GM21619 (cell line): ENCODE results near the gene TSPEAR.
"Not testable (repeated sequence)": the region's sequence is repeated elsewhere in the genome, so short reads cannot be mapped to it uniquely, and the experiment has no call there.

Experiments used
- ATAC-seq: cut with Tn5 transposase; IDR thresholded peaks from one replicate; pipeline ENCODE4 v1.9.1; 2021; ENCODE audit not compliant: unreplicated experiment

The TSPEAR gene

DNA sequence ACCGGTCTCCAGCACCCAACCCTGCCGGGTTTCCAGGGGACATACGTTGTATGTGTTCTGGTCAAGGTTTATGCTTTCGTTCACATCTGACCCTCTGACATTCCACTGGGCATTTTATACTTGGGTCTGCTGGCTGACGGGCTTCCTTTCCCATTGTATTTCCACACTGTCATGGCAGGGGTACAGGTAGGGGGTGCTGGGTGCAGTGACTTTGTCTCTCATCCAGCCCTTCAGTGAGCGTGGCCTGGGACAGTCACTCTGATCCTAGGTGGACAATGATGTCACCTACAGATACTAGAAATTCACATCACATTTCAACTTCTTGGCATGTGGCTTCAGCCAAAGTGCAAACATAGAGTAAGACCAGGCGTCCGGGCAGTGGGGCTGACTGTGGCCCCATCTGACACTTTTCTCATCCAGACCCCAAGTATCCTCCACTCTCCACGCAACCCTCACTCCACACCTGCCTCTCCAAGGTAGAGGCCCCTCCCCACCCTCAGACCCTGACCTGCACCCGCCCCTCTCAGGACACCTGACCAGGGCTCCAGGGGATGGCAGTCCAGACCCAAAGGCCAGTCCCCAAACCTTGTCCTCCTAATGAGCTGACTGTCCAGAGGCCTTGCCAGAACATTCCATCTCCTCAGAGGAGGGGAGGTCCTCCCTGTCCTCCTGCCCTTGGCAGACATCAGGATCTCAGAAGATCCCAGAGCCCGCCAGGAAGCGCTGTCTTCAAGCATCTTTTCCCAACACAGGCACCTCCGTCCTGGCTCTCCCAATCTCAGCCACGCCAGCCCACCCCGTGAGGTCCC lies 75.0 kb downstream of the TSPEAR start:
- ATAC-seq: no peak

DNA sequence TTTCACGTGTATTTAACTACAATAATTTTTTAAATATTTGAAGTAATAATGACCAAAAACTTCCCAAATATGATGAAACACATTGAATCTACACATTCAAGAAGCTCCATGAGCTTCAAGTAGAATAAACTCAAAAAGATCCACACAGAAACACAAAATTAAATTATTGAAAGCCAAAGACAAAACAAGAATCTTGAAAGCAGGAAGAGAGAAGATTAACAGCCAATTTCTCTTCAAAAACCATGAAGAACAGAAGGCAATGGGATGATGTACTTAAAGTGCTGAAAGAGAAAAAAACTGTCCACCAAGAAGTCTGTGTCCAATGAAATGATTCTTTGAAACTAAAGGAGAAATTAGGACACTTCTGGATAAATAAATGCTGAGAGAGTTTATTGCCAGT lies 79.3 kb downstream of the TSPEAR start:
- ATAC-seq: no peak

DNA sequence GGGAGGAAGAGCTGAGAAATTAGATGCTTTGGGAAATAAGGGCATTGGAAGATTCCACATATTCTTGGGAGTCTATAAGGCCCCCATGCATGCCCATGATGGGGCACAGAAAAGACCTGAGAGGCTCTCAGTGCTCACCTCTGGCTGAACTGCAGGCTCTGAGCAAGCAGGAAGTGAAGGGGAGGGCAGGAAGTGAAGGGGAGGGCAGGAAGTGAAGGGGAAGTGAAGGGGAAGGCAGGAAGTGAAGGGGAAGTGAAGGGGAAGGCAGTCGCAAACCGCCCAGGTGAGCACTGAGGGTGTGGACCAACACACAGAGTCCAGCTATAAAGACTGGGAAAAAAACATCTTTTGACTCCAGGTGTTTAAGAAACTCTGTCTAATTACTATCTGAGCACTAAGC lies 80.9 kb downstream of the TSPEAR start:
- no peak for ATAC-seq

DNA sequence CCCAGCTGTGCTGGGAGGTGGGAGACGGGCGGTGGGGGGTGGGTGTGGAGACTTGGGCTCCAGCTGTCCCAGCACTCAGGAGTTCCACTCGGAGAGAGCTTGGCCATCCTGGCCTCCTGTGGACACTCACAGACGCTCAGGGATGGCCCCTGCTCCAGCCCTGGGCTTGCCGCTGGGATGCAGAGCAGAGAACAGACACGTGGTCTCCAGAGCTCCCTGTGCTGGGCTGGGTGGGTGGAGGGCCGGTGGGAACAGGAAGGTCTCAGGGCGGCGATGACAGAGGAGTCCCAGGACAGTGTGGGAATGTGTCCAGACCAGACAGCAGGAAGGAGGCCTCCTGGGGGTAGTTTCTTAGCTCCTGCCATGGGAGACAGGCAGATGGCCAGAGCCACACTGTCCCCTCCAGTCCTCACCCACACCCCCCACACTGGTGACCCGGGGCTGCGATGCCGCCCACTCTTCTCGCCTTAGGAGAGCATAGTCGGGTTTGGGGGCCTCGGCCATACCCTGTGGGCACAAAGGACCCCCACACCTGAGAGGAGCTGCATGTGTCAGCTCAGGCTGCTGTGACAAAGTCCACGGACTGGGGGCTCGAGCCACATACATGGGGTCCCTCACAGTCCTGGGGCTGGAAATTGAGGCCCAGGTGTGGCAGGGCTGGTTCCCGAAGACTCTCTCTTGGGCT lies 82.5 kb downstream of the TSPEAR start:
- no peak for ATAC-seq

DNA sequence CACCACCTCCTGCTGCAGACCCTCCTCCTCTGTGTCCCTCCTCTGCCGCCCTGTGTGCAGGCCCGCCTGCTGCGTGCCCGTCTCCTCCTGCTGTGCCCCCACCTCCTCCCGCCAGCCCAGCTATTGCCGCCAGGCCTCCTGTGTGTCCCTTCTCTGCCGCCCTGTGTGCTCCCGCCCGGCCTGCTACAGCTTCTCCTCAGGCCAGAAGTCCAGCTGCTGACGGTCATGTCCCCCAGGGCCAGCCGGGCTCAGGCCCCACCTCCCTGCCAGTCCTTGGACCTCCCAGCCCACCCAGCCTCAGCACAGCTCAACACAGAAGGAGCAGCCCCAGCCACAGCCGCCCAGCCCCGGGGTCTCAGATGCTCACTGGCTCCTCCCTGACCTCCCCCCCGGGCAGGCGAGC lies 83.5 kb downstream of the TSPEAR start:
- ATAC-seq: not testable (repeated sequence)

DNA sequence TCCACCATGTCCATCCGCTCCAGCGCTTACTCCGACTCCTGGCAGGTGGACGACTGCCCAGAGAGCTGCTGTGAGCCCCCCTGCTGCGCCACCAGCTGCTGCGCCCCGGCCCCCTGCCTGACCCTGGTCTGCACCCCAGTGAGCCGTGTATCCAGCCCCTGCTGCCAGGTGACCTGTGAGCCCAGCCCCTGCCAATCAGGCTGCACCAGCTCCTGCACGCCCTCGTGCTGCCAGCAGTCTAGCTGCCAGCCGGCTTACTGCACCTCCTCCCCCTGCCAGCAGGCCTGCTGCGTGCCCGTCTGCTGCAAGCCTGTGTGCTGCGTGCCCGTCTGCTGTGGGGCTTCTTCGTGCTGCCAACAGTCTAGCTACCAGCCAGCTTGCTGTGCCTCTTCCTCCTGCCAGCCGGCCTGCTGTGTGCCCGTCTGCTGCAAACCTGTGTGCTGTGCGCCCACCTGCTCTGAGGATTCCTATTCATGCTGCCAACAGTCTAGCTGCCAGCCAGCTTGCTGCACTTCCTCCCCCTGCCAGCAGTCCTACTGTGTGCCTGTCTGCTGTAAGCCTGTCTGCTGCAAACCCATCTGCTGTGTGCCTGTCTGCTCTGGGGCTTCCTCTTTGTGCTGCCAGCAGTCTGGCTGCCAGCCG lies 84.1 kb downstream of the TSPEAR start:
- not testable (repeated sequence) for ATAC-seq

DNA sequence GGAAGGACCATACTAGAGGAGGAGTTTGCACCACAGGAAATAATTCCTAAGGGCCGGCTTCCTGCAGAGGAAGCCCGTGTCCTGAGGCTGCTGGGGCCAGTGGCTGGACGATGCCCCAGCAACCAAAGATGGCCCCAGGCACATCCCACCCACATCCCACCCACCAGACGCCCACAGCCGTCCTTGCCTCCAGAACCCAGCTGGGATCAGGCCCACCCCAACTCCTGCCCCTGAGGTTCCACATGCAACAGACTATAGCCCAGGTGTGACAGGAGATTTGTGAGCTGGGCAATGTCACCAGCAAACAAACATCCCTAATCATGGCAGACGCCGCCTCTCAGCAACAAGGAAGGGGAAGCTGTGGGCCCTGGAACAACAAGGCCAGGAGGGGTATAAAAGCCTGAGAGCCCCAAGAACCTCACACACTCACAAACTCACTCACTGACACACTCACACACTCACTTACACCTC lies 84.7 kb downstream of the TSPEAR start, which contains the start of gene KRTAP10-9:
KRTAP10-9 (plus strand) TSS at position 421 of the 471 bp plus-strand sequence. CDS start 79 bp downstream, outside the sequence.
- no peak for ATAC-seq

DNA sequence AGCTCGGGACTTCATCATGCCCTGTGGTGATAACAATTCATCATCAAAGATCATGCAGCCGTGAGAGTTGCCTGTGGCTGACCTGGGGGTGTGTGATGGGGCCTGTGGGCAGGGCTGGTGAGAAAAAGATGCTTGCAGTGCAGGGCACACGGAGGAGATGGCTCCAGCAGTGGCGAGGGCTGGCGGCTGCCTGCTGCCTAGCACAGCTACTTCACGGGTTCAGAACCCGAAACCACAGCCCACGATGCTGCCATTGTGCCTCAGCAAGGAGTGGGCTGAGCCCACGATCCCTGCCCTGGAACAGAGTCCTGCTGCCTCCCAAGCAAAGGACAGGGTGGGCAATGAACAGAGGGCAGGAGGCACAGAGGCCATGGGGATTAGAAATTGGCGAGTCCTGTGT lies 85.1 kb downstream of the TSPEAR start:
- ATAC-seq: no peak

DNA sequence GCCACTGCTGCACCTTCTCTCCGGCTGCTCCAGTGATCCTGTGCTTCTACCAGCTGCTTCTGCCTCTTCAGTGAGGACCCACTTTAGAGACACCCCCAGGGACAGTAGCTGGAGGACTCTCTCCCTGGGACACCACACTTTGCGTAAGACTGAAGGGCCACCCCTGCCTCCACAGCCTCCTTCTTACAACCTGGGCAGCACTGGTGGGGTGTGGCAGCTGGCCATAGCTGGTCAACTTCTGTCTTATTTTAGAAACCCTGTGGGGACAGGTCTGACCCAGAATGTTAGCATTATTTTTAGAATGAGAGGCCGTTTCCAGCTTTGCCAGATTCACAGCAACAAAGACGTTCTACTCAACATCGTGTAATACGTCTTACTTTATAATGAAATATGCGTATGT lies 85.6 kb downstream of the TSPEAR start:
- ATAC-seq: no peak

DNA sequence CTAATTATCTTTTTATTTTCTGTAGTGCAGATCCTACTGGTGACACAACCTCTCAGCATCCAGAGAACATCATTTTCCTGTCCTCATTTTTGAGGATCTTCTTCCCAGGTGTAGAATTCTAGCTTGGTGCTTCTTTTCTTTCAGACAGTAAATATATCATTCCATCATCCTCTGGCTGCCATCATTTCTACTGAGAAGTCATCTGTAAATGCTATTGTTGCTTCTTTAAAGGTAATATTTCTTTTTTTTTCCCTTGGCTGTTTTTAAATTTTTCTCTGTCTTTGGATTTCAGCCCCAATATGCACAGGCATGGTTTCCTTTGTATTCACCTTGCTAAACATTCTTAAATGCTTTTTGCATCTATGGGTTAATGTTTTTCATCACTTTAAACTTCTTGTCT lies 87.8 kb downstream of the TSPEAR start:
- no peak for ATAC-seq

DNA sequence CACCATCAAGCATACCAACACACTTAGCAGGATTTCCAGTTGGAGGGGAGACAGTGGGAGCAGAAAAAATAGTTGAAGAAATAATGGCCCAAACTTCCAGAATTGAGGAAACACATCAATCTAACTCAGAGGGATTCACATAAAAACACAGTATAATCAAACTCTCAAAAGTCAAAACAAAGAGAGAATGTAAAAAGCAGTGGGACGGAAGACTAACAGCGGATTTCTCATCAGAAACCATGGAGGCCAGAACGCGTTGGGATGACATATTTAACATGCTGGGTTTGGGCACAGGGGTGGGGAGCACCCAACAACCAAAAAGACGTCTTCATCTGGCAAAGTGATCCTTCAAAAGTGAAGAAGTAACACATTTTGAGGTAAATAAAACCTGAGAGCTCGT lies 91.5 kb downstream of the TSPEAR start:
- ATAC-seq: no peak

DNA sequence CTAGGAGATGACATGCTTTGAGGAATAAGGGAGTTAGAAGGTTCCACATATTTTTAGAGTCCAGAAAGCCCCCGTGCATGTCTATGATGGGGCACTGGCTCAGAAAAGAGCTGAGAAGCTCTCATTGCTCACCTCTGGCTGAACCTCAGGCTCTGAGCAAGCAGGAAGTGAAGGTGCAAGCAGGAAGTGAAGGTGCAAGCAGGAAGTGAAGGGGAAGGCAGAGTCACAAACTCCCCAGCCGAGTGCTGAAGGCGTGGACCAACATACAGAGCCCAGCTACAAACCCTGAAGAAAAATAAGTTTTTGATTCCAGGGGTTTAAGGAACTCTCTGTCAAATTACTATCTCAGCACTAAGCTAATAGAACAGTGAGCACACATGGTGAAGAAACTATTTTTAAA lies 92.5 kb downstream of the TSPEAR start:
- ATAC-seq: no peak

DNA sequence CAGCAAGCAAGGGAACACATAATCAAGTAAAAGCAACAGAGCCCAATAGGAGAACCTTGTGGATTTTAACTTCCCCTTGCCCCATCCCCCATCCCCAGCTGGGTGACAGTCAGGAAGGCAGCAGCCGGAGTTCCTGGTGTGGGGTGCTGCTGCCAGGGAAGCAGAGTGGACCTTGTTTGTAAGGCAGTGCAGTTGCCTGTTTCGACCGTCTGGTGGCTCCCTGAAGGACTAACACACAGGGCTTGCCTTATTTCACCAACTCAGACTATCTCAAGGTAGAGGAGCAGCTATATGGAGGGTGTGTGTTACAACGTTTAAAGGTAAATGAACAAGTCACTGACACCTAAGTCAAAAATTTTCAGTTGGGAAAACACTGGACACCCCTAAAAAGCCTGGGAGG lies 92.9 kb downstream of the TSPEAR start:
- no peak for ATAC-seq

DNA sequence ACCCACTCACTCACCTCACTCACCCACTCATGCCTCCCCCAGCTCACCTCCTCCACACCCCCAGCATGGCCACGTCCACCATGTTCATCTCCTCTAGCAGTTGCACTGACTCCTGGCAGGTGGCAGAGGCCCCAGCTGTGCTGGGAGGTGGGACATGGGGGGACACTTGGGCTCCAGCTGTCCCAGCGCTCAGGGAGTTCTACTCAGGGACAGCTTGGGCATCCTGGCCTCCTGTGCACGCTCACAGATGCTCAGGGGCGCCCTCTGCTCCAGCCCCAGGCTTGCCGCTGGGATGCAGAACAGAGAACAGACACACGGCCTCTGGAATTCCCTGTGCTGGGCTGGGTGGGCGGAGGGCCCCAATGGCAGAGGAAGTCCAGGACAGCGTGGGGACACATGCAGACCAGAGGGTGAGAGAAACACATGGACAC lies 94.3 kb downstream of the TSPEAR start:
- ATAC-seq: no peak

DNA sequence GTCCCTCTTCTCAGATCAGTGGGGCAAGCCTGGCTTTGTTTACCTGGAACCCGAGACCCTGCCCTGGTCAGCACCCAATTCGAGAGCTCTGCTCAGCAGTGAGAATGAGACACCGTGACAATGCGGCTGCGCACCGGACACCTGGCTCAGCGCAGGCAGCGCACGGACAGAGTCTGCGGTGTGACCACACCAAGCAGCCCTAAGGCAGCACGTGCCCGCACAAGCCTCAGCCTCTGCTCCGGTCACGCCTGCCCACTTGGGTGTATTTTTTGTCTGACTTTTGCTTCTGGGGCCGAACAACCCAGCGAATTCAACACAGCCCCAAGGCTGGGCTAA lies 94.8 kb downstream of the TSPEAR start:
- ATAC-seq: no peak

DNA sequence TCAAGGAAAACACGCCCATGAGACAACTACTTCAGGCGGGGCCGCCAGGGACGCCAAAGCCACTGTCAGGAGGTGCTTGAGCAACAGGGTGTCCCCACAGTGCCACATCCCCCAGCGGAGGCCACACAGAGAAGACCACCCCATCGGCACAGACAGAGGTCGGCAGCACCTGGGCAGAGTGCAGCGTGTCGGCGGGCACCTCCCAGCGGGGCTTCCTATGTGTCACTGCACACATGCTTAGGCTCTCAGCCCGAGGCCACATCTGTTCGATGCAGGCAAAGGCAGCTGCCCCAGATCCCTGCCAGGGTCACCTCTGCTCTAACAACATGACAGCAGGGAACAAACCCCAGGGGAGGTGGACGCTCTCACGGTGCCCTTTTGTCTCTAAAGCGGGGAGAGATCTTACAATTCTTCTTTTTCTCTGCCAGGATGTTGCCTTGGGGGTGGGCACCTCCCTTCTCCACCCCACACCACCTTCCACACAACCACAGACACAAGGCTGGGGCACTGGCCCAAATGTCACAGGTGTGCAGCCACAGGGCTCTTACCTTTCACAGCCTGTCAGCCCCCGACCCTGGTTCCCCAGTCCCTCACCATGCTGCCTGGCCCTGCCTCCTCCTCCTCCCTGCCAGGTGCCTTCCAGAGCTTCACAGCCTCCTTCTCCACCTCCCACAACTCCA lies 95.3 kb downstream of the TSPEAR start:
- ATAC-seq: no peak

DNA sequence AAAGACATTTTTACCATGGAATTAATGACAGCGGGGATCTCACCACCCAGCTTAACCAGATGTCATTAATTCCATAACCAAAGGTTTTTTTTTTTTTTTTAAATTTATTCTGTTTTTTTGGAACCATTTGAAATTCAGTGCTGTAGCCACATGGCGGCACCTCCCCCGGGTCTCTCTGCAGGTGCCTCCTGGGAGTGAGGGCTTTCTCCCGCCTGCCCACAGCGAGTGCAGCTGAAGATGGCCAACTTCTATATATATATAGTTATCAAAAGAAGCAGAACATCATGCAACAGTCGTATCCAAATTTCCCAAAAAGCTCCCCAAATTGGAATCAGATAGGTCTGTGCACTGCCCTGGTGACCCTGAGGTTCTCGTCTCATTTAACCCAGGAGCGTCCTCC lies 95.9 kb downstream of the TSPEAR start:
- ATAC-seq: no peak

DNA sequence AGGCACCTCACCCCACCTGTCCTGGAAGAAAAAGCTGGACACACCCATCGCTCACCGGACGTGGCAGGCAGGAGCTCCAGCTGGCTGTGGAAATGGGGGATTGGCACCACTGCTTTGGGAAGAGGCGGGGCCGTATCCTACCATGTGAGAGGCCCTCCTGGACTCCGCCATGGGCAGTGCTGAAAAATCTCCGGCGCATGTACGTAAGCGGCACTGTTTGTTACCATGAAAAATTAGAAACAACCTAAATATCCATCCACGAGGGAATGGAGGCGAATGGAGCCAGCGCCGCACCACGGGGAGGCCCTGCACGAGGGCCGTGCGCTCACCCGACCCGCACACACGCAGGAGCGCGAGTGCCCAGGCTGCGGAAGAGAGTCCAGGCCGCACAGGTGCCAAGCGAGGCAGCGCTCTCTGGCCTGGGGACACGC lies 96.4 kb downstream of the TSPEAR start:
- ATAC-seq: no peak

DNA sequence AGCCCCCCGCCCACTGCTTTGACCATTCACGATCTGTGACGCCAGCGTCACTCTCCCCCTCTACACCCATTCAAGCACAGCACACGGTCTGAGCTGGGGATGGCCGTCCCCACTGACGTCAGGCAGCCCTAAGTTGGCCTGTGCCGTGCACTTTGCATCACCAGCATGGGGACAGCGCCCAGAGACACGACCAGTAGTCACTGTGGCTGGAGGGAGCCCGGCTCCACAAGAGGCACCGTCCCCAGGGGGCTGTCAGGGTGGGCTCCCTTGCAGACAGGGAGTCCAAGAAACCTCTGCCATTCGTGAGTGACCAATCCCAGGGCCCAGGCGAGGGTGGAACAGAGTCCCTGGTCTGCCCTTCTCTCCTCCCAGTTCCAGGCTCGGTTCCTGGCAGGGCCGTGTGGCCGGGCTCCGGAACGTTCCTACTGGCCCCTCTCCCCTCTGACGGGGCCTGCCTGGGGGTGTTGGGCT lies 97.2 kb downstream of the TSPEAR start:
- ATAC-seq: no peak

DNA sequence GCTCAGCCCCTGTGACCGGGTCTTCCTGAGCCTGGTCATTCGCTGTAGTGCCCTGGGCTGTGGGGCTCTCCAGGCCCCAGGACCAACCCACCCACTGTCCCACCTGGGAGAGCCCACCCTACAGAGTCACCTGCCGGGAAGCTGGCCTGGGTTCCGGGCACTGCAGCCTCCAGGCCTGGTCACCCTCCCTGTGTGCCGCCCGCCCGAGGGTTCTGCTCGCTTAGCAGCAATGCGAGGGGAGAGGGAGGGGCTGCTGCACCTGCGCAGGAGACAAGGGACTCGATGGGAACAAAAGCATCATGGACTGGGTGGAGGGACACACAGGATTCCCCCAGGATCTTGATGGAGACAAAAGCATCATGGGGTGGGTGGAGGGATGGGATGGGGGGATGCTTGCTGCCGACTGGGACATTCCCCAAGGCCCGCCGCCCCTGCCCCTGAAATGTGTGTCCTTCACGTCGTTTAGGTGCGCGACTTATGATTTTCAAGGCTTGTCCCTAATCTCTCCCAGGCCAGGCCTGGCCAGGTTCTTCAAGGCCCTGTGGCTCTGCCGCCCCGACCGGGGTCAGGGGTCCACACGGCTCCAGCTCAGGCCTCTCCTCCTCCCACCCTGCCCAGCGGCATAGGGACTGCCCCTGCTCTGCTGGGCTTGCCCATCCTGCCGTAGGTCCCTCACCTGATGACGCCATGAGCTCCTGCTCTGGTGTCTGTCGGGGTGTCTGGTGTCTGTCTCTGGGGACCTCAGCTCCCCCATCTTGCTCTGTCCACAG lies 97.8 kb downstream of the TSPEAR start:
- ATAC-seq: no peak
